AG10803 (cell line): Measurements from ENCODE around the gene ANKDD1B.
A peak's percentile ranks its signal among the peaks of the same experiment; 100 is the strongest.
"Not testable (repeated sequence)": the region's sequence is repeated elsewhere in the genome, so short reads cannot be mapped to it uniquely, and the experiment has no call there.

Experiments
- DNase-seq: peaks from one replicate; pipeline ENCODE4 v3.0.0; 2010; ENCODE audit warnings: low read depth
- H3K4me3 ChIP-seq: 2 replicates; pipeline ENCODE4 v1.5.1; 2011; ENCODE audit warnings: mild to moderate bottlenecking, low read length, control low read depth
- CTCF ChIP-seq: conservative IDR thresholded peaks from 2 replicates; pipeline ENCODE4 v1.5.1; 2011; ENCODE audit warnings: mild to moderate bottlenecking, low read length, control low read depth, inconsistent platforms

ANKDD1B gene

GRCh38 chr5:75584641-75585040 lies 26.6 kb upstream of the ANKDD1B start:
- no peak overlapping the region for H3K4me3 ChIP-seq
- peak; percentile 32; the same call in 1 of the 2 replicates for TF ChIP-seq CTCF
- DNase-seq = no peak

- TF ChIP-seq CTCF = no peak
- no peak overlapping the region for H3K4me3 ChIP-seq
- no peak for DNase-seq
Observed at GRCh38 chr5:75588666-75589065, 22.6 kb upstream of the ANKDD1B start.

- no peak overlapping the region for H3K4me3 ChIP-seq
- no peak for DNase-seq
- no peak for TF ChIP-seq CTCF
Observed at GRCh38 chr5:75600535-75600934, 10.7 kb upstream of the ANKDD1B start.

- H3K4me3 ChIP-seq = no peak overlapping the region
- no peak for TF ChIP-seq CTCF
- no peak for DNase-seq
Observed at GRCh38 chr5:75601567-75601966, 9.7 kb upstream of the ANKDD1B start.

- no peak for DNase-seq
- TF ChIP-seq CTCF = no peak
- no peak overlapping the region for H3K4me3 ChIP-seq
Observed at GRCh38 chr5:75601996-75602395, 9.3 kb upstream of the ANKDD1B start.

- TF ChIP-seq CTCF = no peak
- no peak overlapping the region for H3K4me3 ChIP-seq
- peak; percentile 48 for DNase-seq
Observed at GRCh38 chr5:75603371-75603770, 7.9 kb upstream of the ANKDD1B start.

GRCh38 chr5:75603821-75604220 lies 7.4 kb upstream of the ANKDD1B start:
- no peak for DNase-seq
- H3K4me3 ChIP-seq = no peak overlapping the region
- no peak for TF ChIP-seq CTCF

GRCh38 chr5:75607341-75607740 lies 3.9 kb upstream of the ANKDD1B start:
- not testable (repeated sequence) for DNase-seq

More at GRCh38 chr5:75607341-75607740, 3.9 kb upstream of the ANKDD1B start:
- H3K4me3 ChIP-seq = not testable (repeated sequence)
